Measurements from ENCODE around the gene CPB2.

The CPB2 gene

GRCh38 chr13:46113596-46113995 is 8.8 kb upstream of the CPB2 start:
- no peak overlapping the region for H3K27ac Mint-ChIP-seq
- H3K36me3 Mint-ChIP-seq (ENCODE audit: low read depth): no peaks in the 10 kb centered on the region
- no peak overlapping the region for H3K4me3 Mint-ChIP-seq
- H3K27me3 Mint-ChIP-seq (ENCODE audit: low read depth): no peaks in the 10 kb centered on the region
- TF ChIP-seq CTCF (IDR thresholded peaks at IDR 0.05; ENCODE audit: unreplicated experiment in 3 of 3): no peak
- H3K4me1 Mint-ChIP-seq: no peaks in the 10 kb centered on the region
- H3K9me3 Mint-ChIP-seq: peaks cover under 1% of the 10 kb centered on the region

GRCh38 chr13:46111151-46111550 is 6.3 kb upstream of the CPB2 start:
- H3K36me3 Mint-ChIP-seq (ENCODE audit: low read depth): no peaks in the 10 kb centered on the region
- H3K4me3 Mint-ChIP-seq: no peak overlapping the region
- no peak for TF ChIP-seq CTCF (IDR thresholded peaks at IDR 0.05; ENCODE audit: unreplicated experiment in 3 of 3)
- no peaks in the 10 kb centered on the region for H3K27me3 Mint-ChIP-seq (ENCODE audit: low read depth)
- H3K9me3 Mint-ChIP-seq: no peaks in the 10 kb centered on the region
- no peaks in the 10 kb centered on the region for H3K4me1 Mint-ChIP-seq
- no peak overlapping the region for H3K27ac Mint-ChIP-seq

GRCh38 chr13:46109451-46109850 is 4.6 kb upstream of the CPB2 start:
- H3K4me3 Mint-ChIP-seq: no peak overlapping the region
- no peaks in the 10 kb centered on the region for H3K4me1 Mint-ChIP-seq
- TF ChIP-seq CTCF (IDR thresholded peaks at IDR 0.05; ENCODE audit: unreplicated experiment in 3 of 3): no peak
- no peak overlapping the region for H3K27ac Mint-ChIP-seq
- H3K9me3 Mint-ChIP-seq: no peaks in the 10 kb centered on the region
- H3K36me3 Mint-ChIP-seq (ENCODE audit: low read depth): no peaks in the 10 kb centered on the region
- H3K27me3 Mint-ChIP-seq (ENCODE audit: low read depth): no peaks in the 10 kb centered on the region

GRCh38 chr13:46106839-46107371 is 2.1 kb upstream of the CPB2 start:
- H3K4me1 Mint-ChIP-seq: peaks cover 4% of the 10 kb centered on the region
- no peak overlapping the region for H3K4me3 Mint-ChIP-seq
- no peak for TF ChIP-seq CTCF (IDR thresholded peaks at IDR 0.05; ENCODE audit: unreplicated experiment in 3 of 3)
- no peaks in the 10 kb centered on the region for H3K9me3 Mint-ChIP-seq
- H3K36me3 Mint-ChIP-seq (ENCODE audit: low read depth): no peaks in the 10 kb centered on the region
- H3K27ac Mint-ChIP-seq: no peak overlapping the region
- H3K27me3 Mint-ChIP-seq (ENCODE audit: low read depth): no peaks in the 10 kb centered on the region

GRCh38 chr13:46103037-46103436 is 1.8 kb downstream of the CPB2 start:
- no peak for TF ChIP-seq CTCF (IDR thresholded peaks at IDR 0.05; ENCODE audit: unreplicated experiment in 3 of 3)
- no peak overlapping the region for H3K4me3 Mint-ChIP-seq
- no peaks in the 10 kb centered on the region for H3K27me3 Mint-ChIP-seq (ENCODE audit: low read depth)
- no peaks in the 10 kb centered on the region for H3K9me3 Mint-ChIP-seq
- H3K36me3 Mint-ChIP-seq (ENCODE audit: low read depth): no peaks in the 10 kb centered on the region
- H3K27ac Mint-ChIP-seq: no peak overlapping the region
- H3K4me1 Mint-ChIP-seq: peaks cover 7% of the 10 kb centered on the region

- no peak overlapping the region for H3K4me3 Mint-ChIP-seq
- peak overlapping the region in 2 of 3 experiments; percentile 17 to 46 for H3K27ac Mint-ChIP-seq
- H3K36me3 Mint-ChIP-seq (ENCODE audit: low read depth): no peaks in the 10 kb centered on the region
- H3K9me3 Mint-ChIP-seq: no peaks in the 10 kb centered on the region
- no peak for TF ChIP-seq CTCF (IDR thresholded peaks at IDR 0.05; ENCODE audit: unreplicated experiment in 3 of 3)
- H3K27me3 Mint-ChIP-seq (ENCODE audit: low read depth): no peaks in the 10 kb centered on the region
- peaks cover 7% of the 10 kb centered on the region for H3K4me1 Mint-ChIP-seq
Measured at GRCh38 chr13:46102255-46102605, 2.6 kb downstream of the CPB2 start.

Data from nephron (organoid).